Measurements from ENCODE around the gene TGFB2. TPM values are rescaled to one million over a fixed set of nuclear protein-coding genes. Genes with fewer than 3 reads are reported as not detected.

Gene TGFB2
- total and polyA plus RNA-seq, 2 donors (not counting 3 experiments of a cell fraction or from before 2014, with no cell fraction given) = 21.2 to 43.5 TPM

DNA sequence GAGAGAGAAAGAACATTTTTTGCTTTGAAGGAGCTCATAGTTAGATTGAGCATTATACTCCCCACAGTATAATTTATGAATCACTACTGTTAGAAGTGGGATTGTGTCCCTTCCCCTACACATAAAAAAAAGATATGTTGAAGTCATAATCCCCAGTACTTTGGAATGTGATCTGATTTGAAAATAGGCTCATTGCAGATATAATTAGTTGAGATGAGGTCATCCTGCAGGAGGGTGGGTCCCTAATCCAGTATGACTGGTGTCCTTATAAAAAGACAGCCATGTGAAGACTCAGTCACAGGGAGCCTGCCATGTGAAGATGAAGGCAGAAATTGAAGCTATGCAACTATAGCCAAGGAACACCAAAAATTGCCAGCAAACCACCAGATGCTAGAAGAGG is 76.4 kb downstream of the TGFB2 start:
- intact Hi-C loops (cut with micrococcal nuclease) = no loop called here
- no peaks in the 10 kb centered on the region for H4K20me1 ChIP-seq (replicated peaks; ENCODE audit: control insufficient read depth, extremely low read depth, insufficient read depth, low read length)
- H3K4me1 ChIP-seq (ENCODE audit: control insufficient read depth, extremely low read depth, insufficient read depth, low read length) = no peaks in the 10 kb centered on the region
- no peak overlapping the region for H3K9ac ChIP-seq (replicated peaks; ENCODE audit: extremely low read depth, insufficient read depth, low read length)
- no TSS peak for BruUV-seq (replicated peaks)
- no peaks in the 10 kb centered on the region for H3K9me1 ChIP-seq (replicated peaks; ENCODE audit: control insufficient read depth, extremely low read depth, insufficient read depth, low read length)
- DNase-seq (ENCODE audit: low read depth, low spot score) (no peak), FAIRE-seq (no peak)
- no peak overlapping the region for H3K27ac ChIP-seq (ENCODE audit: insufficient read depth, low read depth, low read length)
- H3K9me3 ChIP-seq (replicated peaks; ENCODE audit: control insufficient read depth, insufficient read depth, low read length) = no peaks in the 10 kb centered on the region
- no peaks in the 10 kb centered on the region for H3K36me3 ChIP-seq (ENCODE audit: control insufficient read depth in 2 of 2, extremely low read depth in 1 of 2, insufficient read depth in 2 of 2, low read length in 2 of 2)
- H2AFZ ChIP-seq (ENCODE audit: low read depth, low read length) = no peak overlapping the region
- peak; percentile 10 for TF ChIP-seq JUN (IDR thresholded peaks at IDR 0.05; ENCODE audit: borderline replicate concordance, insufficient read depth, insufficient read length, low read depth)
- no peak for TF ChIP-seq FOS (IDR thresholded peaks at IDR 0.05; ENCODE audit: borderline replicate concordance, insufficient read depth, low read length)
- dilution Hi-C loops (cut with MboI; ENCODE audit: extremely low pct_ligation_motif_present, low sequenced_read_pairs) = no loop called here
- no peak overlapping the region for H3K4me3 ChIP-seq (replicated peaks in 1 of 3; ENCODE audit: insufficient read depth in 1 of 3, low read depth in 1 of 3, low read length in 3 of 3)
- CTCF ChIA-PET = interaction anchor here (0.6 to 0.7 kb wide), 2 partner anchors 31 to 645 kb away, joined by 3 read pairs; no protein-coding TSS in a partner anchor
- no peaks in the 10 kb centered on the region for H3K27me3 ChIP-seq (ENCODE audit: control insufficient read depth in 2 of 2, insufficient read depth in 2 of 2, low read length in 2 of 2)
- POLR2A ChIA-PET = no interaction called here
- H3K4me2 ChIP-seq (ENCODE audit: insufficient read depth, low read length) = no peak overlapping the region
- H3K79me2 ChIP-seq (ENCODE audit: control insufficient read depth, insufficient read depth, low read length) = no peaks in the 10 kb centered on the region

- Histone ChIP-seq H3K27ac (ENCODE audit: insufficient read depth, low read depth, low read length) (no peak overlapping the region), H4K20me1 (replicated peaks; ENCODE audit: control insufficient read depth, extremely low read depth, insufficient read depth, low read length) (no peaks in the 10 kb centered on the region), H3K9me1 (replicated peaks; ENCODE audit: control insufficient read depth, extremely low read depth, insufficient read depth, low read length) (no peaks in the 10 kb centered on the region), H2AFZ (ENCODE audit: low read depth, low read length) (no peak overlapping the region), H3K9ac (replicated peaks; ENCODE audit: extremely low read depth, insufficient read depth, low read length) (no peak overlapping the region), H3K4me1 (ENCODE audit: control insufficient read depth, extremely low read depth, insufficient read depth, low read length) (no peaks in the 10 kb centered on the region), H3K36me3 (ENCODE audit: control insufficient read depth in 2 of 2, extremely low read depth in 1 of 2, insufficient read depth in 2 of 2, low read length in 2 of 2) (no peaks in the 10 kb centered on the region), H3K9me3 (replicated peaks; ENCODE audit: control insufficient read depth, insufficient read depth, low read length) (no peaks in the 10 kb centered on the region), H3K79me2 (ENCODE audit: control insufficient read depth, insufficient read depth, low read length) (no peaks in the 10 kb centered on the region), H3K4me2 (ENCODE audit: insufficient read depth, low read length) (no peak overlapping the region), H3K4me3 (replicated peaks in 1 of 3; ENCODE audit: insufficient read depth in 1 of 3, low read depth in 1 of 3, low read length in 3 of 3) (no peak overlapping the region), H3K27me3 (ENCODE audit: control insufficient read depth in 2 of 2, insufficient read depth in 2 of 2, low read length in 2 of 2) (no peaks in the 10 kb centered on the region)
- ChIA-PET POLR2A (no interaction called here), CTCF (interaction anchor here (0.6 kb wide), 1 partner anchor 177 kb away, joined by 3 read pairs; no protein-coding TSS in a partner anchor)
- TF ChIP-seq EZH2 (IDR thresholded peaks at IDR 0.05; ENCODE audit: borderline replicate concordance, low read depth, low read length, severe bottlenecking) (no peak), GATA2 (IDR thresholded peaks at IDR 0.05; ENCODE audit: insufficient read depth, insufficient read length, low read depth, low read length) (no peak), MYC (IDR thresholded peaks at IDR 0.05; ENCODE audit: low read depth, low read length) (no peak), JUN (IDR thresholded peaks at IDR 0.05; ENCODE audit: borderline replicate concordance, insufficient read depth, insufficient read length, low read depth) (no peak), POLR2AphosphoS5 (IDR thresholded peaks at IDR 0.05; ENCODE audit: insufficient read depth, low read depth, low read length) (no peak), CTCF (IDR thresholded peaks at IDR 0.05; ENCODE audit: extremely low read depth in 1 of 2, insufficient read depth in 1 of 2, low read depth in 1 of 2, low read length in 2 of 2) (no peak), POLR2A (IDR thresholded peaks at IDR 0.05; ENCODE audit: low read depth, low read length) (no peak), FOS (IDR thresholded peaks at IDR 0.05; ENCODE audit: borderline replicate concordance, insufficient read depth, low read length) (no peak)
- TF ChIP-seq, protein P1, sequence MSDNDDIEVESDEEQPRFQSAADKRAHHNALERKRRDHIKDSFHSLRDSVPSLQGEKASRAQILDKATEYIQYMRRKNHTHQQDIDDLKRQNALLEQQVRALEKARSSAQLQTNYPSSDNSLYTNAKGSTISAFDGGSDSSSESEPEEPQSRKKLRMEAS (IDR thresholded peaks at IDR 0.05; ENCODE audit: insufficient read depth, insufficient read length) = no peak
- DNase-seq (ENCODE audit: low read depth, low spot score) = no peak
- dilution Hi-C loops (cut with MboI; ENCODE audit: extremely low pct_ligation_motif_present, low sequenced_read_pairs) (no loop called here), intact Hi-C loops (cut with micrococcal nuclease) (no loop called here)
- BruUV-seq (replicated peaks) = no TSS peak
- no peak for FAIRE-seq
Measured at GRCh38 chr1:218424502-218424901, 79.4 kb downstream of the TGFB2 start.
